Measurements from ENCODE around the gene EFCAB5. TPM values are rescaled to one million over a fixed set of nuclear protein-coding genes. Genes with fewer than 3 reads are reported as not detected.

EFCAB5 gene
- total and polyA plus RNA-seq, 2 of the 13 experiments (the other 11 are each of a cell fraction or from before 2014, with no cell fraction given): 0.15 TPM; not detected in 1

DNA sequence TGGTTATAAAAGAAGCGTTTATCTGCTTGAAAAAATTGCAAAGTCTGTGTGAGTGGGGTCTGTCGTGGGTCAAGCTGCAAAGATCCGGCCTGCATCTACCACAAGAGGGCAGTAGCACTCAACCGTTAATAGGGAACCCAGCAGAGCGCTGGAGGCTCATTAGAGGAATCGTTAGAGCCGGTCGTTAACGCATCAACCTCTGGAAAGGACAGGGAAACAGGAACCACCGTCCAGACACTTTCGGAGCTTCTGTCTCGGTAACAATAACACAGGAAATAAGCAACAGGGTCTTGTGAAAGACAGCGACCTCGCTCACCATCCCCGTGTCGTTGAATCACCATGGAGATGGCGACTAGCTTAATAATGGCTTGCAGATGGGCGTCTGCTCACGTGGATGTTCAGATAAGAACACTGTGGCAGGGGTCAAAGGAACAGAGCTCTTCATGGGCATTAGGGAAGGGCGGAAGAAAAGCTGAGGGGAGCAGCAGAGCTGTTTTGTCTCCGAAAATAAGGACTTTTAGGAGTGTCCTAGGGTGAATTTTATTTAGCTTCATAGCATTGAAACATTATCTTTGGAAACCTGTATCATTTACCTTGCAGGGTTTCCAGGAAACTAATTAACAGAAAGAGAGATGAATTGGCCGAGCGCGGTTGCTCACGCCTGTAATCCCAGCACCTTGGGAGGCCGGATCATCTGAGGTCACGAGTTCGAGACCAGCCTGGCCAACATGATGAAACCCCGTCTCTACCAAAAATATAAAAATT, 163.3 kb downstream of the EFCAB5 start (continued):
- no peak for TF ChIP-seq FIP1L1 (IDR thresholded peaks at IDR 0.05; ENCODE audit: borderline replicate concordance, insufficient read depth, low read depth, low read length)
- TF ChIP-seq ARNT (IDR thresholded peaks at IDR 0.05): no peak
- TF ChIP-seq ZNF724P (CRISPR knock-in tag; IDR thresholded peaks at IDR 0.05; ENCODE audit: borderline replicate concordance): no peak
- no peak for TF ChIP-seq MTF1 (CRISPR knock-in tag; IDR thresholded peaks at IDR 0.05)
- peak; percentile 69; the same call in 1 of the 2 replicates for TF ChIP-seq ZBTB25 (CRISPR knock-in tag; IDR thresholded peaks at IDR 0.05)
- no peak for TF ChIP-seq CHD2 (IDR thresholded peaks at IDR 0.05; ENCODE audit: low read depth, low read length)
- TF ChIP-seq TAF15 (IDR thresholded peaks at IDR 0.05; ENCODE audit: low read depth, low read length, poor library complexity, severe bottlenecking): no peak
- 0 out of 2 replicates have a peak, but pooled peaks have one; percentile 28 for TF ChIP-seq SIN3A (IDR thresholded peaks at IDR 0.05; ENCODE audit: borderline replicate concordance, low read depth, low read length)
- TF ChIP-seq ZNF253 (CRISPR knock-in tag; IDR thresholded peaks at IDR 0.05; ENCODE audit: borderline replicate concordance): no peak
- TF ChIP-seq ZSCAN5A (CRISPR knock-in tag; IDR thresholded peaks at IDR 0.05; ENCODE audit: borderline replicate concordance): no peak
- TF ChIP-seq IRF2 (CRISPR knock-in tag; IDR thresholded peaks at IDR 0.05): peak; percentile 23; the same call in 1 of the 2 replicates
- no peak for TF ChIP-seq MTA1 (CRISPR knock-in tag; IDR thresholded peaks at IDR 0.05; ENCODE audit: borderline replicate concordance)
- TF ChIP-seq ATF4 (CRISPR knock-in tag; IDR thresholded peaks at IDR 0.05): no peak
- no peak for TF ChIP-seq ZNF737 (CRISPR knock-in tag; IDR thresholded peaks at IDR 0.05; ENCODE audit: borderline replicate concordance)
- peak; percentile 59; the same call in 1 of the 2 replicates for TF ChIP-seq ZNF121 (CRISPR knock-in tag; IDR thresholded peaks at IDR 0.05)
- peak; percentile 81; the same call in 1 of the 2 replicates for TF ChIP-seq ZNF614 (CRISPR knock-in tag; IDR thresholded peaks at IDR 0.05; ENCODE audit: borderline replicate concordance)
- no peak for TF ChIP-seq RBAK (CRISPR knock-in tag; IDR thresholded peaks at IDR 0.05)
- TF ChIP-seq HNRNPH1 (optimal IDR thresholded peaks at IDR 0.05; ENCODE audit: low read depth, low read length): no peak
- no peak for TF ChIP-seq HMGA1 (CRISPR knock-in tag; conservative IDR thresholded peaks at IDR 0.05)
- no peak for TF ChIP-seq PTBP1 (IDR thresholded peaks at IDR 0.05; ENCODE audit: low read depth, low read length, poor library complexity, severe bottlenecking)
- TF ChIP-seq ZNF644 (CRISPR knock-in tag; IDR thresholded peaks at IDR 0.05; ENCODE audit: low read depth): peak; percentile 57; the same call in 1 of the 2 replicates
- no peak for TF ChIP-seq CAMTA2 (CRISPR knock-in tag; IDR thresholded peaks at IDR 0.05; ENCODE audit: borderline replicate concordance)
- no peak for TF ChIP-seq SNAI1 (CRISPR knock-in tag; IDR thresholded peaks at IDR 0.05; ENCODE audit: borderline replicate concordance)
- TF ChIP-seq MTF2 (CRISPR knock-in tag; IDR thresholded peaks at IDR 0.05; ENCODE audit: borderline replicate concordance): no peak
- no peak for TF ChIP-seq ARID2 (CRISPR knock-in tag; IDR thresholded peaks at IDR 0.05; ENCODE audit: borderline replicate concordance)
- TF ChIP-seq SMAD9 (CRISPR knock-in tag; IDR thresholded peaks at IDR 0.05): no peak
- TF ChIP-seq TAF1 (CRISPR knock-in tag; IDR thresholded peaks at IDR 0.05): no peak
